ENCODE results near the gene KCNIP4. TPM values are rescaled to one million over a fixed set of nuclear protein-coding genes. Genes with fewer than 3 reads are reported as not detected.

KCNIP4 gene
- total and polyA plus RNA-seq, 2 experiments from 2014 or later: 0.69 to 1.00 TPM

DNA sequence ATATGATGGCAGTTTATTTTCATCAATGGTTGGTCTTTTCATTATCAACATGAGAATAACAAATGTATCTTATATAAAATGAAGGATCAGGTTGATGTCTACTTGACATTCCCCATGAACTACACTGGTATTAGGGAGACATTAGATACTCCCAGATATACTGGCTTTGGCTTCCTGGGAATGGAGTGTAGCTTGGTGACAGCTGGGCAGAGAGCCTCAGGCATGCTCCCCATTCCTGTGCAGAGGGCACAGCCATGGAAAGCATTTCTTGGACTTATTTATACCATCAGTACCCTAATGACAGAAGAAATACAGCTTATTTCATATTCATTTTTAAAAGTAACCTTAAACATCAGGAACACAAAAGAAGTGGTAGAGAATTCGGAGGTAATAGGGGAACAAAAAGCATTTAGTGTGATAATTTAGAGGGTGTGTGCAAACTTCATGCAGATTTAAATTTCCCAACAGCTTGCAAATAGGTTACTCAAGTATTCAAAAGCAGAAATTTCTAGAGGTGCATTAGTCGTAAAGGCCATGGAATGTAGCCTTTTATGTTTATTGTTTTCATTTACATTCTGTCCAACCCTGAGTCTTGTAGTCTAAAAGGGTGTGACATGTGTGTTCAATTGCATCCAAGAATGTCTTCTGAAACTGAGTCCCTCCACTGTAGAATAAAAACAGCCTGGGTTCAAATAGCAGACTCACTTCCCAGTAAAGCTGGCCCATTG, 573.8 kb downstream of the KCNIP4 start:
- Histone ChIP-seq H3K4me1 (ENCODE audit: insufficient read depth) (no peaks in the 10 kb centered on the region), H3K27me3 (no peaks in the 10 kb centered on the region), H3K36me3 (replicated peaks; ENCODE audit: insufficient read depth, low read depth) (no peaks in the 10 kb centered on the region), H3K4me2 (no peak overlapping the region), H3K79me2 (no peaks in the 10 kb centered on the region), H3K9me2 (replicated peaks; ENCODE audit: insufficient read depth) (no peaks in the 10 kb centered on the region), H3K27ac (no peak overlapping the region), H3K4me3 (no peak overlapping the region), H3K9me3 (ENCODE audit: low read depth) (no peaks in the 10 kb centered on the region), H4K20me1 (ENCODE audit: insufficient read depth, poor library complexity, severe bottlenecking) (no peaks in the 10 kb centered on the region), H2AFZ (no peak overlapping the region)
- 93% methylated on average over 2 of the region's 2 CpGs for WGBS (ENCODE audit: low lambda C conversion rate, missing lambda C conversion rate)
- DNase-seq (ENCODE audit: low spot score): no peak
- TF ChIP-seq EZH2phosphoT487 (IDR thresholded peaks at IDR 0.05; ENCODE audit: low read depth, severe bottlenecking, unreplicated experiment): no peak
- TF ChIP-seq EZH2 (IDR thresholded peaks at IDR 0.05; ENCODE audit: borderline replicate concordance): no peak
- TF ChIP-seq, protein P1, sequence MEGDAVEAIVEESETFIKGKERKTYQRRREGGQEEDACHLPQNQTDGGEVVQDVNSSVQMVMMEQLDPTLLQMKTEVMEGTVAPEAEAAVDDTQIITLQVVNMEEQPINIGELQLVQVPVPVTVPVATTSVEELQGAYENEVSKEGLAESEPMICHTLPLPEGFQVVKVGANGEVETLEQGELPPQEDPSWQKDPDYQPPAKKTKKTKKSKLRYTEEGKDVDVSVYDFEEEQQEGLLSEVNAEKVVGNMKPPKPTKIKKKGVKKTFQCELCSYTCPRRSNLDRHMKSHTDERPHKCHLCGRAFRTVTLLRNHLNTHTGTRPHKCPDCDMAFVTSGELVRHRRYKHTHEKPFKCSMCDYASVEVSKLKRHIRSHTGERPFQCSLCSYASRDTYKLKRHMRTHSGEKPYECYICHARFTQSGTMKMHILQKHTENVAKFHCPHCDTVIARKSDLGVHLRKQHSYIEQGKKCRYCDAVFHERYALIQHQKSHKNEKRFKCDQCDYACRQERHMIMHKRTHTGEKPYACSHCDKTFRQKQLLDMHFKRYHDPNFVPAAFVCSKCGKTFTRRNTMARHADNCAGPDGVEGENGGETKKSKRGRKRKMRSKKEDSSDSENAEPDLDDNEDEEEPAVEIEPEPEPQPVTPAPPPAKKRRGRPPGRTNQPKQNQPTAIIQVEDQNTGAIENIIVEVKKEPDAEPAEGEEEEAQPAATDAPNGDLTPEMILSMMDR (IDR thresholded peaks at IDR 0.05; ENCODE audit: poor library complexity): no peak

DNA sequence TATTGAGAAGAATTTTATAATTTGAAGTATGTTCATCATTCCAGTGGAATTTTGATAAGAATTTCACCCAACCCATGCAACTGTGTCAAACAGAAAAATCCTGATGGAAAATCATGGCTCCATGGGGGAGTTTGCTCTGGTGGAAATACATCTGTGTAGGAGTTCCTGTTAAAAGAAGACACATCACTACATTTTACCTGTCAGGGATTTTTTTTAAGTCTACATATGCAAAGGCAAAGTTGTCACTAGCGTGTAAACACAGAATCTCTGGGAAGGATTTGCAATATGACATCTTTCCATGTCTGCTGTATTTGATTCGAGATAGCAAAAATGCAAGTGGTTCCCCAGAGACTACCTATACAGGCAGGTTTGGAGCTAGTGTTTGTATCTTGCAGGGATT, 581.0 kb downstream of the KCNIP4 start:
- no peak overlapping the region for H3K27ac ChIP-seq
- no peaks in the 10 kb centered on the region for H3K9me2 ChIP-seq (replicated peaks; ENCODE audit: insufficient read depth)
- TF ChIP-seq EZH2phosphoT487 (IDR thresholded peaks at IDR 0.05; ENCODE audit: low read depth, severe bottlenecking, unreplicated experiment): no peak
- no peak for TF ChIP-seq EZH2 (IDR thresholded peaks at IDR 0.05; ENCODE audit: borderline replicate concordance)
- TF ChIP-seq, protein P1 (IDR thresholded peaks at IDR 0.05; ENCODE audit: poor library complexity): no peak
- no peaks in the 10 kb centered on the region for H3K4me1 ChIP-seq (ENCODE audit: insufficient read depth)
- no peaks in the 10 kb centered on the region for H4K20me1 ChIP-seq (ENCODE audit: insufficient read depth, poor library complexity, severe bottlenecking)
- H3K4me3 ChIP-seq: no peak overlapping the region
- no peaks in the 10 kb centered on the region for H3K36me3 ChIP-seq (replicated peaks; ENCODE audit: insufficient read depth, low read depth)
- no peaks in the 10 kb centered on the region for H3K79me2 ChIP-seq
- H3K27me3 ChIP-seq: no peaks in the 10 kb centered on the region
- no peak overlapping the region for H2AFZ ChIP-seq
- H3K4me2 ChIP-seq: no peak overlapping the region
- no peaks in the 10 kb centered on the region for H3K9me3 ChIP-seq (ENCODE audit: low read depth)
- no peak for DNase-seq (ENCODE audit: low spot score)
- 37% methylated on average over 2 of the region's 2 CpGs for WGBS (ENCODE audit: low lambda C conversion rate, missing lambda C conversion rate)

DNA sequence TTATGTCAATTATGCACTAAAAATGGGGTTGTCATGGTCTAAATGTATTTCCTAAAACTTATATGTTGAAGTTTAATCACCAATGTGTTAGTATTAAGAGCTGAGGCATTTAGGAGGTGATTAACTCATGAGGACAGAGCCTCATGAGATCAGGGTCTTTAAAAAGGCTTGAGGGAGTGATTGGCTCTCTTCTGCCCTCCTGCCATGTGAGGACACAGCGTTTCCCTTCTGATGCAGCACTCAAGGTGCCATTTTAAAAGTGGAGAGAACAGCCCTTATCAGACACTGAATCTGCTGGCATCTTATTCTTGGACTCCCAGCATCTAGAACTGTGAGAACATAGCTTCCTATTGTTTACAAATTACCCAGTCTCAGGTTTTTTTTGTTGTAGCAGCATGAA, 581.7 kb downstream of the KCNIP4 start:
- Histone ChIP-seq H3K4me3 (no peak overlapping the region), H3K27ac (no peak overlapping the region), H3K4me2 (no peak overlapping the region), H3K27me3 (no peaks in the 10 kb centered on the region), H3K79me2 (no peaks in the 10 kb centered on the region), H3K9me3 (ENCODE audit: low read depth) (no peaks in the 10 kb centered on the region), H3K9me2 (replicated peaks; ENCODE audit: insufficient read depth) (no peaks in the 10 kb centered on the region), H4K20me1 (ENCODE audit: insufficient read depth, poor library complexity, severe bottlenecking) (no peaks in the 10 kb centered on the region), H2AFZ (no peak overlapping the region), H3K36me3 (replicated peaks; ENCODE audit: insufficient read depth, low read depth) (no peaks in the 10 kb centered on the region), H3K4me1 (ENCODE audit: insufficient read depth) (no peaks in the 10 kb centered on the region)
- no peak for DNase-seq (ENCODE audit: low spot score)
- WGBS (ENCODE audit: low lambda C conversion rate, missing lambda C conversion rate): 45% methylated on average over 1 of the region's 1 CpG
- TF ChIP-seq, protein P1 (IDR thresholded peaks at IDR 0.05; ENCODE audit: poor library complexity): no peak
- TF ChIP-seq EZH2phosphoT487 (IDR thresholded peaks at IDR 0.05; ENCODE audit: low read depth, severe bottlenecking, unreplicated experiment) (no peak), EZH2 (IDR thresholded peaks at IDR 0.05; ENCODE audit: borderline replicate concordance) (no peak)

Measured in hepatocyte (in vitro differentiated cells).